A673 (cell line): Measurements from ENCODE around the gene HOXC6. TPM values are rescaled to one million over a fixed set of nuclear protein-coding genes. Genes with fewer than 3 reads are reported as not detected.

Experiments used
- BruUV-seq: library from RNA; stranded (reverse); fragments of 400-500 nt; replicated peaks from 2 replicates; lab custom pipeline; 2021; lab: Mats Ljungman, UMichigan
- CTCF ChIA-PET: fragments of 300-600 bp; sonication (Branson Sonifier 250); formaldehyde crosslinking; loops from one replicate; lab custom pipeline; 2022; ENCODE audit warnings: antibody characterized with exemption; lab: Charles Lee
- POLR2A ChIA-PET: fragments of 300-600 bp; sonication (Branson Sonifier 250); formaldehyde crosslinking; loops from one replicate; lab custom pipeline; 2022; ENCODE audit warnings: antibody characterized with exemption; ENCODE audit not compliant: low non-redundant PET; lab: Charles Lee
- DNase-seq: peaks from one replicate; pipeline ENCODE4 v3.0.0-alpha.2; 2015; ENCODE audit warnings: low spot score
- H3K27ac ChIP-seq: fragments of 200-600 bp; sonication (generic); 2 replicates; pipeline ENCODE4 v1.5.1; 2016; ENCODE audit warnings: mixed run types, low read depth, mild to moderate bottlenecking, mixed read lengths, antibody characterized with exemption, low read length; ENCODE audit not compliant: poor library complexity, severe bottlenecking
- H3K27me3 ChIP-seq: fragments of 200-600 bp; sonication (generic); replicated peaks from 2 replicates; pipeline ENCODE4 v1.6.1; 2017; ENCODE audit warnings: mixed run types, low read depth, mild to moderate bottlenecking, mixed read lengths, antibody characterized with exemption, low read length; ENCODE audit not compliant: insufficient read depth, poor library complexity
- H3K36me3 ChIP-seq: fragments of 200-600 bp; sonication (generic); 2 replicates; pipeline ENCODE4 v1.6.1; 2016; ENCODE audit warnings: mixed run types, mild to moderate bottlenecking, mixed read lengths, antibody characterized with exemption, low read length; ENCODE audit not compliant: insufficient read depth, poor library complexity, severe bottlenecking
- H3K4me1 ChIP-seq: fragments of 200-600 bp; sonication (generic); 2 replicates; pipeline ENCODE4 v1.6.1; 2017; ENCODE audit warnings: mixed run types, mild to moderate bottlenecking, mixed read lengths, antibody characterized with exemption, low read length; ENCODE audit not compliant: insufficient read depth, poor library complexity, severe bottlenecking
- H3K4me3 ChIP-seq: fragments of 200-600 bp; sonication (generic); 2 replicates; pipeline ENCODE4 v1.5.1; 2016; ENCODE audit warnings: low read depth, mixed run types, mild to moderate bottlenecking, mixed read lengths, low read length; ENCODE audit not compliant: poor library complexity, severe bottlenecking
- H3K9me3 ChIP-seq: fragments of 200-600 bp; sonication (generic); 2 replicates; pipeline ENCODE4 v1.6.1; 2016; ENCODE audit warnings: mixed run types, low read depth, mild to moderate bottlenecking, mixed read lengths, antibody characterized with exemption, low read length; ENCODE audit not compliant: poor library complexity, severe bottlenecking
- CTCF ChIP-seq: fragments of 300-800, 200-600 bp; sonication (generic); conservative IDR thresholded peaks from 2 replicates; pipeline ENCODE4 v1.5.1; 2017; ENCODE audit warnings: low read depth, mild to moderate bottlenecking, antibody characterized with exemption, low read length, moderate library complexity, mixed read lengths
- EZH2 ChIP-seq: fragments of 200-600 bp; sonication (generic); IDR thresholded peaks from 2 replicates; pipeline ENCODE4 v1.6.1; 2017; ENCODE audit warnings: borderline replicate concordance, low read depth, mild to moderate bottlenecking, mixed read lengths, antibody characterized with exemption, low read length; ENCODE audit not compliant: poor library complexity, severe bottlenecking
- intact Hi-C: fragments of 100-400 bp; cut with micrococcal nuclease; formaldehyde crosslinking; loops from one replicate; pipeline ENCODE4 v1.10.0; 2022; ENCODE audit not compliant: unreplicated experiment
- total RNA-seq: library from RNA; stranded (reverse); gene quantifications from 2 replicates; pipeline ENCODE4 v1.2.3, GENCODE V29; 2021

The HOXC6 gene
- total RNA-seq, 1 experiment from 2014 or later: 20.8 TPM

GRCh38 chr12:54002278-54002914 is 25.8 kb upstream of the HOXC6 start:
- no peaks in the 10 kb centered on the region for H3K9me3 ChIP-seq
- H3K27me3 ChIP-seq: no peaks in the 10 kb centered on the region
- ChIA-PET CTCF (interaction anchor here (0.5 kb wide), 1 partner anchor 30 kb away, joined by 3 read pairs; no protein-coding TSS in a partner anchor), POLR2A (no interaction called here)
- BruUV-seq: TSS peak; percentile 28
- H3K4me3 ChIP-seq: no peak overlapping the region
- H3K36me3 ChIP-seq: peaks cover 9% of the 10 kb centered on the region
- peak overlapping the region; percentile 17 for H3K27ac ChIP-seq
- TF ChIP-seq CTCF (no peak), EZH2 (no peak)
- intact Hi-C loops: no loop called here
- H3K4me1 ChIP-seq: peaks cover 66% of the 10 kb centered on the region
- DNase-seq: no peak

- Histone ChIP-seq H3K36me3 (peaks cover 9% of the 10 kb centered on the region), H3K4me3 (no peak overlapping the region), H3K9me3 (no peaks in the 10 kb centered on the region), H3K27me3 (no peaks in the 10 kb centered on the region), H3K4me1 (peaks cover 66% of the 10 kb centered on the region), H3K27ac (peak overlapping the region; percentile 17)
- DNase-seq: no peak
- POLR2A ChIA-PET: no interaction called here
- no TSS peak for BruUV-seq
- TF ChIP-seq EZH2 (no peak), CTCF (no peak)
- CTCF ChIA-PET: interaction anchor here (1.1 kb wide), 1 partner anchor 198 kb away, joined by 3 read pairs; no protein-coding TSS in a partner anchor
- intact Hi-C loops: no loop called here
These were observed 25.3 kb upstream of the HOXC6 start for GRCh38 chr12:54002915-54003389.

- no peak overlapping the region for H3K4me3 ChIP-seq
- peaks cover 9% of the 10 kb centered on the region for H3K36me3 ChIP-seq
- BruUV-seq: no TSS peak
- H3K9me3 ChIP-seq: no peaks in the 10 kb centered on the region
- DNase-seq: no peak
- no peak for TF ChIP-seq EZH2
- no peak for TF ChIP-seq CTCF
- H3K4me1 ChIP-seq: peaks cover 63% of the 10 kb centered on the region
- no peaks in the 10 kb centered on the region for H3K27me3 ChIP-seq
- intact Hi-C loops: loop anchor here (1.0 kb wide), 1 partner anchor 14 kb away; no protein-coding TSS in a partner anchor
- CTCF ChIA-PET: interaction anchor here (0.6 to 1.4 kb wide), 3 partner anchors 18 to 198 kb away, joined by 3 to 5 read pairs (median 3); partner anchors contain the start of gene HOXC10
- POLR2A ChIA-PET: no interaction called here
- no peak overlapping the region for H3K27ac ChIP-seq
These were observed 24.6 kb upstream of the HOXC6 start for GRCh38 chr12:54003625-54004024.
